ENCODE results near the gene WRAP53.
"Not testable (repeated sequence)": the region's sequence is repeated elsewhere in the genome, so short reads cannot be mapped to it uniquely, and the experiment has no call there.

Gene WRAP53

GRCh38 chr17:7687908-7688807, at the start of gene WRAP53:
WRAP53 (plus strand) TSS chr17:7688477; CDS start chr17:7688649, 172 bp downstream.
- in situ Hi-C loops (cut with MboI; ENCODE audit: low sequenced_read_pairs), result loop anchor here (25.0 kb wide), 2 partner anchors 101 to 351 kb away; partner anchors contain the start of genes ACAP1, CD68, MPDU1 and NEURL4

GRCh38 chr17:7640783-7641182, 47.5 kb upstream of the WRAP53 start:
- in situ Hi-C loops (cut with MboI; ENCODE audit: low sequenced_read_pairs), result no loop called here

GRCh38 chr17:7641635-7642034, 46.6 kb upstream of the WRAP53 start:
- in situ Hi-C loops (cut with MboI; ENCODE audit: low sequenced_read_pairs), result not testable (repeated sequence)

- in situ Hi-C loops (cut with MboI; ENCODE audit: low sequenced_read_pairs), result no loop called here
Measured at GRCh38 chr17:7644775-7645174, 43.5 kb upstream of the WRAP53 start.

GRCh38 chr17:7646457-7646856, 41.8 kb upstream of the WRAP53 start:
- in situ Hi-C loops (cut with MboI; ENCODE audit: low sequenced_read_pairs), result no loop called here

- in situ Hi-C loops (cut with MboI; ENCODE audit: low sequenced_read_pairs), result no loop called here
Measured at GRCh38 chr17:7647018-7647417, 41.3 kb upstream of the WRAP53 start.

- in situ Hi-C loops (cut with MboI; ENCODE audit: low sequenced_read_pairs), result no loop called here
Measured at GRCh38 chr17:7650509-7651096, 37.7 kb upstream of the WRAP53 start, which contains the start of gene ATP1B2. ATP1B2 (plus strand) TSS chr17:7650926; CDS start chr17:7651519, 593 bp downstream.

- in situ Hi-C loops (cut with MboI; ENCODE audit: low sequenced_read_pairs), result no loop called here
Measured at GRCh38 chr17:7651097-7651664, 37.1 kb upstream of the WRAP53 start.

GRCh38 chr17:7651665-7652387, 36.5 kb upstream of the WRAP53 start:
- in situ Hi-C loops (cut with MboI; ENCODE audit: low sequenced_read_pairs), result no loop called here

GRCh38 chr17:7652388-7653356, 35.6 kb upstream of the WRAP53 start:
- in situ Hi-C loops (cut with MboI; ENCODE audit: low sequenced_read_pairs), result no loop called here

GRCh38 chr17:7654832-7655540, 33.3 kb upstream of the WRAP53 start:
- in situ Hi-C loops (cut with MboI; ENCODE audit: low sequenced_read_pairs), result no loop called here

- in situ Hi-C loops (cut with MboI; ENCODE audit: low sequenced_read_pairs), result no loop called here
Measured at GRCh38 chr17:7655541-7655840, 32.8 kb upstream of the WRAP53 start.

- in situ Hi-C loops (cut with MboI; ENCODE audit: low sequenced_read_pairs), result no loop called here
Measured at GRCh38 chr17:7656958-7657609, 31.2 kb upstream of the WRAP53 start.

GRCh38 chr17:7667656-7668406, 20.4 kb upstream of the WRAP53 start:
- in situ Hi-C loops (cut with MboI; ENCODE audit: low sequenced_read_pairs), result no loop called here

GRCh38 chr17:7668482-7668881, 19.8 kb upstream of the WRAP53 start:
- in situ Hi-C loops (cut with MboI; ENCODE audit: low sequenced_read_pairs), result no loop called here

- in situ Hi-C loops (cut with MboI; ENCODE audit: low sequenced_read_pairs), result no loop called here
Measured at GRCh38 chr17:7673239-7673638, 15.0 kb upstream of the WRAP53 start.

GRCh38 chr17:7674934-7675333, 13.3 kb upstream of the WRAP53 start:
- in situ Hi-C loops (cut with MboI; ENCODE audit: low sequenced_read_pairs), result loop anchor here (25.0 kb wide), 2 partner anchors 88 to 338 kb away; partner anchors contain the start of genes ACAP1, CD68, MPDU1 and NEURL4

GRCh38 chr17:7676533-7676932, 11.7 kb upstream of the WRAP53 start:
- in situ Hi-C loops (cut with MboI; ENCODE audit: low sequenced_read_pairs), result loop anchor here (25.0 kb wide), 2 partner anchors 89 to 339 kb away; partner anchors contain the start of genes ACAP1, CD68, MPDU1 and NEURL4

Data from HL-60/S4 treated with phorbol 12-myristate 13-acetate at 8.2 ng/mL for 4 days and 3 days (cell line).